ENCODE measurements around the gene RYR3.

DNA sequence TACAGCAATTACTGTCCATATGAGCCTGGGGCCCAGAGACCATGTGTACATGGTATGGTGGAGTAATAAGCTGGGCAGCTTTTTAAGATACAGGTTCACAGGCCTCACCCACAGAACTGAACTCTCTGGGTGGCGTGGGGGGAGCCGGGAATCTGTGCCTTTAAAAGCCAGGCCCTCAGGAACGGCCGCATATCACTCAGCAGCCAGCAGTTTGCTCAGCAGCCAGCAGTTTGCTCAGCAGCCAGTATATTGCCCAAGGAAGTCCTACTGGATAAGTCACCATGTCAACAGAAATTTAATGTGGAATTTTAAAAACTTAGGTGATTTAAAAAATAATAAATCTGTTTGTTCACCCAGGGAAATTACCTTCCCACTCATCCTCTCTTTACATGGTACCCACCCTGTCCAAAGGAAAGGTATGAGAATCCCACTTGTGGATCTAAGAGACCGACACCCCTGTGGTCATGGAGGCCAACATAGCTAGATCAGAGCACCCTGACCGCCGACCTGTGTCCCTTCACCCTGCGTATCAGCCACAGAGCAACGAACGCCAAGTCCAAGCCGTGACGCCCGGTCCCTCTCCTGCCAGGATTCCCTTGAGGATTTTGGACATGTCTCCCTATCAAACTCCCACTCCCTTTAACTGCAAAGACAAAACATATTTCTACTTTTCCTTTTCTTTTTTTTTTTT lies 561.8 kb downstream of the RYR3 start:
- TF ChIP-seq ZNF24 (tag by site-specific recombination; IDR thresholded peaks at IDR 0.05) (no peak), ZNF830 (tag by site-specific recombination; IDR thresholded peaks at IDR 0.05; ENCODE audit: low read depth) (no peak), ZNF140 (tag by site-specific recombination; IDR thresholded peaks at IDR 0.05) (no peak), ZNF157 (tag by site-specific recombination; IDR thresholded peaks at IDR 0.05) (no peak), ZNF561 (tag by site-specific recombination; IDR thresholded peaks at IDR 0.05; ENCODE audit: borderline replicate concordance) (no peak), ZNF292 (tag by site-specific recombination; IDR thresholded peaks at IDR 0.05; ENCODE audit: borderline replicate concordance, low read depth) (no peak), SP2 (tag by site-specific recombination; IDR thresholded peaks at IDR 0.05) (no peak), REPIN1 (tag by site-specific recombination; IDR thresholded peaks at IDR 0.05; ENCODE audit: low read depth) (no peak), ZNF133 (tag by site-specific recombination; IDR thresholded peaks at IDR 0.05) (no peak)
- TF ChIP-seq, protein P1, sequence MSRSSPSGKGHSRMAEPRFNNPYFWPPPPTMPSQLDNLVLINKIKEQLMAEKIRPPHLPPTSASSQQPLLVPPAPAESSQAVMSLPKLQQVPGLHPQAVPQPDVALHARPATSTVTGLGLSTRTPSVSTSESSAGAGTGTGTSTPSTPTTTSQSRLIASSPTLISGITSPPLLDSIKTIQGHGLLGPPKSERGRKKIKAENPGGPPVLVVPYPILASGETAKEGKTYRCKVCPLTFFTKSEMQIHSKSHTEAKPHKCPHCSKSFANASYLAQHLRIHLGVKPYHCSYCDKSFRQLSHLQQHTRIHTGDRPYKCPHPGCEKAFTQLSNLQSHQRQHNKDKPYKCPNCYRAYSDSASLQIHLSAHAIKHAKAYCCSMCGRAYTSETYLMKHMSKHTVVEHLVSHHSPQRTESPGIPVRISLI (tag by site-specific recombination; IDR thresholded peaks at IDR 0.05) = no peak
- TF ChIP-seq, protein P2, sequence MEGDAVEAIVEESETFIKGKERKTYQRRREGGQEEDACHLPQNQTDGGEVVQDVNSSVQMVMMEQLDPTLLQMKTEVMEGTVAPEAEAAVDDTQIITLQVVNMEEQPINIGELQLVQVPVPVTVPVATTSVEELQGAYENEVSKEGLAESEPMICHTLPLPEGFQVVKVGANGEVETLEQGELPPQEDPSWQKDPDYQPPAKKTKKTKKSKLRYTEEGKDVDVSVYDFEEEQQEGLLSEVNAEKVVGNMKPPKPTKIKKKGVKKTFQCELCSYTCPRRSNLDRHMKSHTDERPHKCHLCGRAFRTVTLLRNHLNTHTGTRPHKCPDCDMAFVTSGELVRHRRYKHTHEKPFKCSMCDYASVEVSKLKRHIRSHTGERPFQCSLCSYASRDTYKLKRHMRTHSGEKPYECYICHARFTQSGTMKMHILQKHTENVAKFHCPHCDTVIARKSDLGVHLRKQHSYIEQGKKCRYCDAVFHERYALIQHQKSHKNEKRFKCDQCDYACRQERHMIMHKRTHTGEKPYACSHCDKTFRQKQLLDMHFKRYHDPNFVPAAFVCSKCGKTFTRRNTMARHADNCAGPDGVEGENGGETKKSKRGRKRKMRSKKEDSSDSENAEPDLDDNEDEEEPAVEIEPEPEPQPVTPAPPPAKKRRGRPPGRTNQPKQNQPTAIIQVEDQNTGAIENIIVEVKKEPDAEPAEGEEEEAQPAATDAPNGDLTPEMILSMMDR (tag by site-specific recombination; IDR thresholded peaks at IDR 0.05) = no peak

Measured in HEK293 (cell line).